NCI-H345 treated with DMSO at 0.1 percent for 48 hours (cell line): Measurements from ENCODE around the gene ATP8A2.

ENCODE experiments used
- DNase-seq: peaks from one replicate; lab custom pipeline; 2025; ENCODE audit not compliant: unreplicated experiment; lab: John Stamatoyannopoulos, UW

The ATP8A2 gene

DNA sequence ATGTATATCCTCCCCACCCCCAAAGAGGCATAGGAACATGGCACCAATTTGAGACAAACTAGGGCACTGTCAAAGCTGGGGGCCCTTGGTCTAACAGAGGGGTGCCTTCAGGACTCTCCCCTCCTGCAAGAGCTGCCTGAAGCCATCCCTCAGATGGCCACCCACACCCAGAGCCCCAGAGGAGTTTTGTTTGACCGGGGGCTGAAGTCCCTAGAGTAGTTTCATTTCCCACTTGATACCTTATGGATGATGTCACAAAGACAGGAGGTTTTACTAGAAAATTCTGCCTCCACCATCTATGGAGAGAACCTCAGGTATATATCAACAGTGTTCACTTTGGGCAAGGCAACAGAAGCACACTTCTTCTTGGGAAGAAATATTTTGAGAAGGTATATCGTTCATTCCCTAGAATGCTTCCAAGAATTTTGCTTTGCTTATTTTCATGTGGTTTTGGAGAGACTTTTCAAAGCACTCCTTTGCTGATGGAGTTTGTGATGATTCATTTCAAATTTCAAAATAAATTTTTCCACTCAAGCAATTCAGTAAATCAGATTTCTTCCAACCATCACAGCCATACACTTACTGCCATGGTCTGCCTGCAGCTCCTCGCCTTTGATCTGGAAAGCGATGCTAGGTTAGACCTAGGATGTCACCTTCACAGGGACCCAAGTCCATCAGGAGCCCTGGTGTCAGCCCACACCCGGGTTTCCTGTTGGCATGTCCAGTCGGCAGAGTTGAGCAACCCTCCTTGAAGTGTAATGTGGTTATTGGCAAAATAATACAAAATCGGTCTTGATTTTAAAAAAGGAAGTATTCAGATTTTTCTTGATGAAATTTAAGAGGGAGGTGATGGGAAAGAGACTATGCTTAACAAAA lies 473.0 kb downstream of the ATP8A2 start:
- no peak for DNase-seq

- no peak for DNase-seq
Observed at GRCh38 chr13:25846222-25846984, 474.6 kb downstream of the ATP8A2 start.

DNA sequence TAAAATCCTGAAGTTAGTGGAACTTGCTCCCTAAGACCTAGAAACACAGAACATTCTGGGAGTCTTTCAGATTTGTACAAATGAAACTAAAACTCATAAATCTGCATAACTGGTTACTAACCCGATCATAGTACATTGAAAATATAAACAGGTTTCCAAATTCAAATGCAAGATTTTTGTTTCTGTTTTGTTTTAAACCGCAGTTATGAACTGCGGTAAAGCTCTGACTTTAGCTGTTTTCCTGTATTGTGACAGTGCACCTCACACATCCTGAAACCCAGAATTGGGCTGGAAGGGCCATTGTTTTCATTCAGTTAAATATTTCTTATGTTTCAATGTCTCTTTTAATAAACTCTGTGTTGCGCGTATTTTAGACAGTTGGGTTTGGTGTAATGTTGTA lies 475.4 kb downstream of the ATP8A2 start:
- DNase-seq, result no peak

GRCh38 chr13:25847635-25848626 lies 476.2 kb downstream of the ATP8A2 start:
- no peak for DNase-seq

GRCh38 chr13:25848812-25849745 lies 477.3 kb downstream of the ATP8A2 start:
- DNase-seq, result no peak

GRCh38 chr13:25857830-25858229 lies 486.1 kb downstream of the ATP8A2 start:
- peak; percentile 3 for DNase-seq

GRCh38 chr13:25859528-25859927 lies 487.8 kb downstream of the ATP8A2 start:
- no peak for DNase-seq

DNA sequence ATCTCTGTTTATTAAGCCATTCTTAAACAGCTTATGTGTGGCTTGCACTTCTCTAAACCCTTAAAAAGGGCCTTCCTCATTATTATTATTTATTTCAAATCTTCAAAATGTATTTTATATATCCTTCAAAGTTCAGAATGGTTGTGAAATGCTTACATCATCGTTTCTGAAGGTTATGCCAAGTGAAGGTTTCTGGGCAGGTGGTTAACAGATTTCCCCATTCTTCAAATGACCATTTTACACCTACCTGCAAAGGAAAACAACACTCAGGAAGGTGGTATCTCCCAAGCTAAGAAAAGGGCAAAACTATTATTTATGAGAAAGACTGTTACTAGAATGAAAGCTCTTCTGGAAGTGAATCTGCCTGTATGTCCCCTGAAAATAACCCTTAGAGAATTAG lies 488.5 kb downstream of the ATP8A2 start:
- DNase-seq, result no peak

- DNase-seq, result no peak
Observed at GRCh38 chr13:25860862-25861261, 489.1 kb downstream of the ATP8A2 start.

GRCh38 chr13:25862156-25862555 lies 490.4 kb downstream of the ATP8A2 start:
- no peak for DNase-seq

DNA sequence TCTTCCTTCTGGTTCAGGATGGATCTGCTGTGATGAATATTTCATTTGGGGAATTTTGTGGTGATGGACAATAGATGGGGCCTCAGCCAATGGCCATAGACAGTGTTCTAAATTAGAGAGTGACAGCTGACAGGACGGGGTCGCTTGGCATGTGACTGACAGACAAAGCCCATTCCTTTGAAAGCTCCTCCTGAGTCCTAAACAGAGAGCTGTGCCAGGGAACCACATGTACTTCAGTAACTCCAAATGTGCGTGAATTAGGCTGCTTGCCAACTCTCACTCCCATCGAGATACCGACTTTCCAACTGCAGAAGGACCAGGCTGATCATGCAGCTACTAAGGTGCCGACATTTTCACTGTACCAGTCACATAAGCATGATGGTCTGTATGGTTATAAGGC lies 492.3 kb downstream of the ATP8A2 start:
- DNase-seq, result peak; percentile 31

- no peak for DNase-seq
Observed at GRCh38 chr13:25864936-25865335, 493.2 kb downstream of the ATP8A2 start.

DNA sequence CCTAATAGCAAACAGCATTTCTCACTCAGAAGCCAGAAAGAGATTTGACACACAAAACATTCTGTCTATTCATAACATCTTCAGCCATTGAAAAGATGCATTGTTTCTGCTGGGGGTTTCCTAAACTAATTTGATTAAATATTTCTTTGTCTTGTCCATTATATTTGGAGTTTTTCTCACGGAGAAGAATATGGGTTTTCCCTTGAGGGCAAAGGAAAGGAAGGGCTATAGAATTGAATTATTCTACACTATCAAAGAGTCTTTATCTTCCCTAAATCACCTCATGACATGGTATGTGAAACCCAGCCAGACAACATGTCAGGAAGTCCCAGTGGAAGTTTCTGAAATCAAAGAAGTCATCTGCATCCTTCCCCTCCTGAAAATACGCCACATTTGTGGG lies 493.6 kb downstream of the ATP8A2 start:
- no peak for DNase-seq

DNA sequence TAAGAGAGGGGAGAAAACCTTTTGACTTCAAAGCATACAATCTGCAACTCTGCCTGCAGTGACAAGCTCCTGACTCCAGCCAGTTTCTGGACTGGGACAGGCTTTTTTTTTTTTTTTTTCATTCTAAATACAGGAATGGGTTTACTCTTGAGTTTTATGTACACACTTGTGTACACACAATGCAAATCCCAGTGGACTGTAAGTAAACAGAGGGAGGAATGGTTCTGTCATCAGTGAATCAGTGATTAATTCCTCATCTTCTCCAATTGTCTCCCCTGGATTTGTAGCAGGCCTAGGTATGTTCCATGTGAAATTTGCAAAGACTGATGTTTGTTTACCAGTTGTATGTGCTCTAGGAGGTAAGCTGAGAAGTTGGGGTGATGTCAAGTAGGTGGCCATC lies 495.3 kb downstream of the ATP8A2 start:
- peak; percentile 33 for DNase-seq

GRCh38 chr13:25868490-25868889 lies 496.7 kb downstream of the ATP8A2 start:
- no peak for DNase-seq

DNA sequence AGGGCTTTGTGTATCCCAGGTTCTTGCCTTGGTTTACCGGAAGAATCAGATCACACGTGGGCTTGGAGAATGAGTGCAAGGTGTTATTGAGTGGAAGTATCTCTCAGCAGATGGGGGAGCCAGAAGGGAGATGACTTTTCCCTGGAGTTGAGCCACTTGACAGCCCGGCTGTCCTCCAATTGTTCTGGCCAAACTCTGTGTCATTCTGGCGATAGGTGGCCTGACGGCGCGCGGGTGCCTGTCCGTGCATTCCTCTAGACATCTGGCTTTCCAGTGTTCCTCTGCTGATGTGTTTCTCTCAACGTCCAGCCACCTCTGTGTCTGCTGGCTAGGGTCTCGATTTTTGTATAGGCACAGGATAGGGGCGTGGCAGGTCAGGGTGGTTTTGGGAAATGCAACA lies 498.2 kb downstream of the ATP8A2 start:
- DNase-seq, result no peak

GRCh38 chr13:25871389-25872125 lies 499.8 kb downstream of the ATP8A2 start:
- DNase-seq, result no peak

- DNase-seq, result no peak
Observed at GRCh38 chr13:25872481-25873241, 500.9 kb downstream of the ATP8A2 start.

- no peak for DNase-seq
Observed at GRCh38 chr13:25873242-25873612, 501.5 kb downstream of the ATP8A2 start.
